HG03565 (cell line): ENCODE measurements around the gene GNG12.
A peak's percentile ranks its signal among the peaks of the same experiment; 100 is the strongest.

ENCODE experiments used
- ATAC-seq: cut with Tn5 transposase; IDR thresholded peaks from one replicate; pipeline ENCODE4 v1.9.1; 2021; ENCODE audit warnings: mild to moderate bottlenecking, moderate library complexity; ENCODE audit not compliant: unreplicated experiment

The GNG12 gene

GRCh38 chr1:67686267-67687197 lies 146.7 kb downstream of the GNG12 start:
- peak; percentile 15 for ATAC-seq

- ATAC-seq: no peak
These were observed 147.6 kb downstream of the GNG12 start for GRCh38 chr1:67685558-67686266.

GRCh38 chr1:67685067-67685557 lies 148.2 kb downstream of the GNG12 start, which contains the start of gene GADD45A:
Gene GADD45A (plus strand): TSS chr1:67685201. CDS start chr1:67685495, 294 bp downstream.
- ATAC-seq: peak; percentile 84

GRCh38 chr1:67684526-67685066 lies 148.7 kb downstream of the GNG12 start:
- ATAC-seq: no peak

GRCh38 chr1:67683766-67684525 lies 149.3 kb downstream of the GNG12 start:
- ATAC-seq: no peak

GRCh38 chr1:67683316-67683715 lies 150.0 kb downstream of the GNG12 start:
- ATAC-seq: no peak

- ATAC-seq: no peak
These were observed 150.5 kb downstream of the GNG12 start for GRCh38 chr1:67682659-67683197.

GRCh38 chr1:67680486-67680885 lies 152.8 kb downstream of the GNG12 start:
- ATAC-seq: no peak

GRCh38 chr1:67679691-67680090 lies 153.6 kb downstream of the GNG12 start:
- ATAC-seq: no peak

GRCh38 chr1:67677930-67678329 lies 155.3 kb downstream of the GNG12 start:
- no peak for ATAC-seq

- ATAC-seq: no peak
These were observed 155.9 kb downstream of the GNG12 start for GRCh38 chr1:67677408-67677807.

GRCh38 chr1:67676946-67677345 lies 156.3 kb downstream of the GNG12 start:
- no peak for ATAC-seq

- no peak for ATAC-seq
These were observed 157.0 kb downstream of the GNG12 start for GRCh38 chr1:67676287-67676686.

- peak; percentile 57 for ATAC-seq
These were observed 157.5 kb downstream of the GNG12 start for GRCh38 chr1:67675800-67676199.

- no peak for ATAC-seq
These were observed 158.8 kb downstream of the GNG12 start for GRCh38 chr1:67674260-67675011.

- ATAC-seq: no peak
These were observed 159.6 kb downstream of the GNG12 start for GRCh38 chr1:67673468-67674201.

GRCh38 chr1:67672260-67672803 lies 160.9 kb downstream of the GNG12 start:
- ATAC-seq: no peak

- ATAC-seq: no peak
These were observed 164.6 kb downstream of the GNG12 start for GRCh38 chr1:67668660-67669059.

- no peak for ATAC-seq
These were observed 166.6 kb downstream of the GNG12 start for GRCh38 chr1:67666636-67667035.
